ENCODE measurements around the gene MMP15.

DNA sequence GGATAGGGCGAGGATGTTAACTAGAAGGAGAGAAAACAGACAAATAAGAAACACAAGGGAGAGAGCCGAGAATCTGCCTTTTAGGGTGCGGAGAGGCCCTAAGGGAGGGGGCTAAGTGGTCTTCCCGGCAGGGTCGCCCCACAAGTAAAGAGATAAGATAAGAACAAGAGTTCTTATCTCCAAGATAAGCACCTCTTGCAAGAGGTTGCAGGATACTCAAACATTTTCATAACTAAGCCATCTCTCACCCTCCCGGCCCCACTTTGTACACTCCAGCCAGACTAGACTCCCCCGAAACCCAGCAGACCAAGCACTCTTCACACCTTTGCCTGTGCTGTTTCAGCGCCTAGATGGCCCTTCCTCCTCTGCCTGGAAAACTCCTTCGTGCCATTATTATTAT is 39.4 kb upstream of the MMP15 start:
- TF ChIP-seq, protein P1, sequence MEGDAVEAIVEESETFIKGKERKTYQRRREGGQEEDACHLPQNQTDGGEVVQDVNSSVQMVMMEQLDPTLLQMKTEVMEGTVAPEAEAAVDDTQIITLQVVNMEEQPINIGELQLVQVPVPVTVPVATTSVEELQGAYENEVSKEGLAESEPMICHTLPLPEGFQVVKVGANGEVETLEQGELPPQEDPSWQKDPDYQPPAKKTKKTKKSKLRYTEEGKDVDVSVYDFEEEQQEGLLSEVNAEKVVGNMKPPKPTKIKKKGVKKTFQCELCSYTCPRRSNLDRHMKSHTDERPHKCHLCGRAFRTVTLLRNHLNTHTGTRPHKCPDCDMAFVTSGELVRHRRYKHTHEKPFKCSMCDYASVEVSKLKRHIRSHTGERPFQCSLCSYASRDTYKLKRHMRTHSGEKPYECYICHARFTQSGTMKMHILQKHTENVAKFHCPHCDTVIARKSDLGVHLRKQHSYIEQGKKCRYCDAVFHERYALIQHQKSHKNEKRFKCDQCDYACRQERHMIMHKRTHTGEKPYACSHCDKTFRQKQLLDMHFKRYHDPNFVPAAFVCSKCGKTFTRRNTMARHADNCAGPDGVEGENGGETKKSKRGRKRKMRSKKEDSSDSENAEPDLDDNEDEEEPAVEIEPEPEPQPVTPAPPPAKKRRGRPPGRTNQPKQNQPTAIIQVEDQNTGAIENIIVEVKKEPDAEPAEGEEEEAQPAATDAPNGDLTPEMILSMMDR (IDR thresholded peaks at IDR 0.05; ENCODE audit: low read length) = no peak
- no peak for TF ChIP-seq EZH2 (IDR thresholded peaks at IDR 0.05; ENCODE audit: borderline replicate concordance, low read length)
